NCI-H1436 treated with DMSO at 0.1 percent for 48 hours (cell line): ENCODE measurements around the gene GPR84.

ENCODE experiments used
- DNase-seq: peaks from one replicate; lab custom pipeline; 2025; lab: John Stamatoyannopoulos, UW

GPR84 gene

GRCh38 chr12:54373649-54374561 is 9.6 kb upstream of the GPR84 start:
- DNase-seq: no peak

- no peak for DNase-seq
Measured at GRCh38 chr12:54372113-54372806, 8.0 kb upstream of the GPR84 start.

GRCh38 chr12:54371328-54372112 is 7.2 kb upstream of the GPR84 start:
- no peak for DNase-seq

- no peak for DNase-seq
Measured at GRCh38 chr12:54370171-54370730, 6.0 kb upstream of the GPR84 start.

DNA sequence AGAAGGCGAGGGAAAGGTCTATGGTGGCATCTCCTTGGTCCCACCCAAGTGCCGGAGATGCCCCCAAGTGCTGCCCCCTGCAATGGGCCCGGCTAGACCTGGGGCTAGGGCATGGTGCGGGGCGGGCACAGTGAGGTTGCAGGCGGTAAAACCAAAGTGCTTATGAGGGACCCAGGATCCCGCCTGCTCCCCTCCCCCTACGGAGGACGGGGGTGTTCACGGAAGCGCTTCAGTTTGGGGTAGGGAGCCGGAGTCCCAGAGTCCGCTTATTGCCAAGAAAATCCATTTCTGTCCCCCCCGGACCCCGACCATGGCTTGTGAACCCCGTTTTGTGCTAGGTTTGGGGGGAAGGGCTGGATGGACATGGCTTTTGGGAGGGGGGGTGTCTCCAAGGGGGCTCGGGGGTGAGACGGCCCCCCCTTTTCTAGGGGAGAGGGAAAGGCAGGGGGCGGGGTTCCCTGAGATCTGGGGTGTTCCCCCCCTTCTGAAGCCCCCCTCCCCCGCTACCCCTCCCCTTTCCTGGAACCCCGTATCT is 5.4 kb upstream of the GPR84 start:
- DNase-seq: no peak

GRCh38 chr12:54368709-54369596 is 4.7 kb upstream of the GPR84 start:
- DNase-seq: no peak

DNA sequence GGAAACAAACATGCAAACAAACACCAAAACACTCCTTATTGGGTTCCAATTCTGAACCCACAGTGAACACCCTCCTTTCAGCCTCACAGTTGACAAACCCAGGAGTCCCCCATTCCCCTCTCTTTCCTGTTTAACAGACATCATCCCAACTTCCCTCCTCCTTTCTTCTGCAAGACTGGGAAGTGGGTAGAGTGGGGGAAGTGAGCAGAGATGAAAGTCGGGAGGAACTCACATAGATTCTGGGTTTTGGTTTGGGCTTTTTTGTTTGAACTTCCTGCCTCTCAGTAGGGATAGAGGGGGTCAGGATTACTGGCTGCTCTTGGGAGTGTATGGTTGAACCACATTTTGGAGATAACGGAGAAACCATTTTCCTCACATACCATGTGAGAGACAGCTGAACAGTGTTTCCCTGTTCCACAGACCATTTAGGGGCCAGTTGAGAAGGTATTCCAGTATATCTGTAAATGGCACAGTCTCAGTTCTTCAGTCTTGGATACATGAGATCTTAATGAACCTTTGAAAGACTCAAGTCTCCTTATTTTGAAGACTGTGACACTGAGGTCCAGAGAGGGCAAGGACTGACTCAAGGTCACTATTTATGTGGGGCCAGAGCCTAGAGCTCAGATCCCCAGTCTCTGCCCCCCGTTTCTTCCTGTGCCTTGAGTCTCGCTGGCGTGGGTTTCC is 3.9 kb upstream of the GPR84 start:
- DNase-seq: no peak

DNA sequence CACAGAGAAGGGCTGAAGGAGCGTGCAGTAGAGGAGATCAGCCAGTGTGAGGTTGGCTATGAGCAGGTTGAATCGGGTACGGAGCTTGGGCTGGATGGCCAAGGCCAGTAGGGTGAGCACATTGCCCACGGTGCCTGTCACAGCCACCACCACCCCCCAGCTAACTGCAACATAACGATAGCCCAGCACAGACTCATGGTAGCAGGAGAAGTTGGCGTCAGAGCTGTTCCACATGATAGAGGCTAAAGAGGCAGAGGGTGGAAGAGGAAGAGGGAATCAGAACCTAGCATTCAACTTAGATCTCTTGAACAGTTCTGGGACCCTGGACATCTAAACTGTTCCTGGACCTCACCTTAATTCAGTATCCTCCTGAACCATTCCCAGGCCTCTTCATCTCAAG is 668 bp downstream of the GPR84 start:
- DNase-seq: no peak

DNA sequence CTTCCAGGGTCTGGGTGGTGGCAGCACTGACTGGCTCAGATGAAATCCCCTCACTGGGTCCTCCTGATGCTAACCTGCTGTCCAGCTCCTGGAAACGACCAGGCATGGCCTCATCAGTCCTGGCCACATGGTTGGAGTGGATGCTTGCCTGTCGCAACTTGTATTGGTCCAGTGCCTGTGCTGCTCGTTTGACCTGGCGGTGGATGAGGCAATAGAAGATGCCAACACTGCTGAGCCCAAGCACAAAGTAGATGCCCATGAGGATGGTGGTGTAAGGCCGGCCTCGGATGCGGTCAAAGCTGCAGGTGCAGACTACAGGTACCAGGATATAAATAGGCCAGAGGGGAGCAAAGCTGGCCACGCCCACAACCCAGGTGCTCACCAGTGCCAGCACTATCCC is 1.2 kb downstream of the GPR84 start:
- DNase-seq: no peak

- DNase-seq: peak; percentile 41
Measured at GRCh38 chr12:54360717-54361456, 3.4 kb downstream of the GPR84 start.

DNA sequence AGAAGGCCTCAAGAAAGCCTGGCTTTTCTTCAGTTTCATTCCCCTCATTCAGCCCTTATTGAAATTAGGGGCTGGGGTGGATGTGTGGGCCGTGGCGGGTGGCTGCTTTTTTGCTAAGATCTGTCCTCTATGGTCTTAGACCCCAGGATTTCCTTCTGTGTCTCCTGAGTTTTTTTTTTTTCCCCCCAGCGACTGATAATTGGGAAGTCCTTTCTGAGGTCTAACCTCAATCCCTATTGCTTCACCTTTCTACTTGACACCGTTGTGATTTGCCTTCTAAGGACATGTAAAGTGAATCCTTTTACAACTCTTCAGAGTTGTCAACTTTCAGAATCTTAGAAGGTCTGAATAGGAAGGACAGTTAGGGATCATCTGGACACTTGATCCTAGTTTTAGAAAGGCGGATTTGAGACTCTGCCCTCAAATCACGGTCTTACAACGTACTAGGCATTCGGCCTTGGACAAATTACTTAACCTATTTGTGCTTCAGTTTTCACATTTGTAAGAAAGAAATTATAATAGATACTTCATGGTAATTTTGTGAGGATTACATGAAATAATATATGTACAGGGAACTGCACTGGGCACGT is 4.4 kb downstream of the GPR84 start:
- DNase-seq: no peak

- DNase-seq: peak; percentile 98
Measured at GRCh38 chr12:54358945-54359761, 5.1 kb downstream of the GPR84 start.

- peak; percentile 46 for DNase-seq
Measured at GRCh38 chr12:54358191-54358944, 5.9 kb downstream of the GPR84 start.

GRCh38 chr12:54357506-54358190 is 6.6 kb downstream of the GPR84 start:
- DNase-seq: no peak

DNA sequence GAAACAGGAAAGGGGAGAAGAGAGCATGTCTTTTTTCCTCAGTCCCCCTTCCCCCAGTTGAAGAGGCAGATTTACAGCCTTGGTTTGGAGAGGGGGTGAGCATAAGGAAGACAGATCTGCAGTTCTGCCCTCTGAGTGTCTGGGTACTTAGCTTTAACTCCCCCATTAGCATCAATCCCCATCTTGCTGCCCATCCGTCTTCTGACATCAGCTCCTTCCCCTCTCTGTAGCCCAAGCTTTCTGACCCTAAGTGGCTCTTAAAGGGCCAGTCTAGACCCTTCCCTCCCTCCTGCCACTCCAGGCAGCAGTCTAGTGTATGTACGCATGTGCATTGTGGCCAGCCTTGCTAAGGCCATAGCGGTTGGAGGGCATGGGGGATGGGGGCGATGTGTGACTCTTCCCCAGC is 7.3 kb downstream of the GPR84 start:
- no peak for DNase-seq

DNA sequence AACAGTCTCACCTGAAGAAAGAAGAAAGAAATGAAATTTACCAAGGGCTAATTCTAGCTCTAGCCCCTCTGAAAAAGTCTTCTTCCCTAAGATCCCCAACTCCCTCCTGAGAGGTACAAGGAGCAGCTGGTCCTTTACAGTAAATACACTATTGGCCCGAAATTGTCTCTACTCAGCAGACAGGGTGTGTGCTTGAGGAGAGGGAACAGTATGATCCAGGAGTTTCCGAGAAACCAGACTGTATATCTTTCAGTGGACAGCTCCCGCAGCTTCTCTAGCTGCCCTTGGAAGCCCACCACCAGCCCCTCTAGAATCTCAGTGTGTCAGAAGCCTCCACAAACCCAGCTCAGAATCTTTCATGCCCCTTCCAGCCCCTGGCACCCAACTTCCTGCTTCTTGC is 8.1 kb downstream of the GPR84 start:
- no peak for DNase-seq
